K562 (cell line): ENCODE data around the gene KLHL22. TPM values are rescaled to one million over a fixed set of nuclear protein-coding genes. Genes with fewer than 3 reads are reported as not detected.

Experiments
- HNRNPLL ChIP-seq: fragments of 200-400 bp; formaldehyde crosslinking; IDR thresholded peaks from 2 replicates; pipeline ENCODE4 v1.6.1; 2017; ENCODE audit warnings: low read length, low read depth, mild to moderate bottlenecking; ENCODE audit not compliant: poor library complexity, severe bottlenecking
- KAT2B ChIP-seq: IDR thresholded peaks from one replicate; pipeline ENCODE4 v1.6.1; 2012; ENCODE audit warnings: low read depth, mild to moderate bottlenecking, control low read depth, inconsistent platforms, low read length, moderate library complexity
- ZNF12 ChIP-seq: sonication (generic); formaldehyde crosslinking; IDR thresholded peaks from 2 replicates; pipeline ENCODE4 v1.4.0; 2020; ENCODE audit warnings: mild to moderate bottlenecking, missing genetic modification reagents
- polyA plus RNA-seq, 8 experiments: library from polyadenylated mRNA; depleted of rRNA in 4 of 8; stranded (reverse) in 5 of 8; unstranded in 3 of 8; fragments of >200 nt; fragmentation: Nextera tagmentation in 2 of 8; fragmentation: Illumina TruSeq in 1 of 8; extraction: Ambion mirVana in 2 of 8; extraction: Trizol in 1 of 8; gene quantifications; 2 replicates each; pipeline versions ENCODE4 v1.2.1 to v1.2.3, GENCODE V29; 2011 to 2014; ENCODE audit warnings: inconsistent platforms in 1 of 8, missing spikeins in 1 of 8
- total RNA-seq, 7 experiments: library from RNA; depleted of rRNA in 6 of 7; stranded (reverse); fragments of >200 nt in 6 of 7; fragmentation: Illumina TruSeq in 2 of 7; extraction: Trizol in 2 of 7; gene quantifications; 2 replicates each; pipeline versions ENCODE4 v1.2.1 to v1.2.3, GENCODE V29; 2011 to 2021; ENCODE audit warnings: low replicate concordance in 1 of 7
- TF ChIP-seq, protein P1 (sequence below): fragments of 250-450 bp; sonication (Bioruptor Pico); IDR thresholded peaks from 2 replicates; pipeline ENCODE4 v1.4.0; 2020; ENCODE audit warnings: borderline replicate concordance
- TF ChIP-seq, protein P2 (sequence below): fragments of 450-650 bp; IDR thresholded peaks from 2 replicates; pipeline ENCODE4 v1.6.1; 2016; ENCODE audit warnings: mild to moderate bottlenecking, moderate library complexity
- TF ChIP-seq, protein P3 (sequence below), 2 experiments: IDR thresholded peaks; 2 replicates each; pipeline ENCODE4 v1.6.1; 2012; ENCODE audit warnings: improper control_type of control experiment in 2 of 2, low read depth in 2 of 2, low read length in 2 of 2, borderline replicate concordance in 1 of 2
- TF ChIP-seq, protein P4 (sequence below): fragments of 250-450 bp; sonication (Bioruptor Pico); IDR thresholded peaks from 2 replicates; pipeline ENCODE4 v1.5.0; 2021; ENCODE audit warnings: mild to moderate bottlenecking, borderline replicate concordance

The KLHL22 gene
- total and polyA plus RNA-seq, 9 of the 15 experiments (the other 6 are each of a cell fraction or from before 2014, with no cell fraction given): 1.3 to 25.6 (median 15.2) TPM

DNA sequence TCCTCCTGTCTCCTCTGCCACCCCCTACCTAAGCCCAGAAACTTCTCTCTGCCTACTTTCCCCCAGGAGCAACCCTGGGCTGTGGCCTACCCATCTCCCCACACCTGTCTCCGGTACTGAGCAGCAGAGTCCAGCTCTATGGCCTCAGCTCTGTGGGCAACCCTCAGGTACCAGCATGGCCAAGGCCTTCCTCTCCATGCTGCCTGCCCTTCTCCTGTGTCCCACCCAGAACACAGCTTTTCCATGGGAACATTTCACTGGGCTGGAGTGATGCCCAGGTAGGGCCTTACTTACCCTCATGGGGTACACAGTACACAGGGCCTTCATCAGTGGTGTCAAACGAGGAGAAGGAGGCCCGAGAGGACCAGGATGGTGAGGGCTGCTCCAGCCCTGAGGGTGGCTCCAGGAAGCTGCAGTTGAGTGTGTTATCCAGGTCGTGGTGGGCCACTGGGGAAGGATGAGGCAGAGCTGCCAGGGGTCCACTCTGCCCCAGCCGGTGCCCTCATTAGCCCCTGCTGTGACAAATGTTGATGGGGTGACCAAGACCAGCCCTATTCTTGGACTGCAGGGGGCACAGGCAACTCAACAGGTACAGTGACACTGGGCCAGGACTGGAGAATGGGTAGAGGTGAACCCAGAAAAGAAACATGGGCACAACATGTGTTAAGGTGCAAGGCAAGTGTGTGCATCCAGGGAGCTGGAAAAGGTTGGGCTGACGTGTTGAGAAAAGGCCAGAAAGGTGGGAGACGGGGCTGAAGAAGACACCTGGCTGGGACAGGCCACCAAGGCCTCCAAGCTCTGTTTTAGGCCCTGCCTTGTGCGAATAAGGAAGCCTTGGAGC is 68.3 kb downstream of the KLHL22 start (continued):
- TF ChIP-seq, protein P1, sequence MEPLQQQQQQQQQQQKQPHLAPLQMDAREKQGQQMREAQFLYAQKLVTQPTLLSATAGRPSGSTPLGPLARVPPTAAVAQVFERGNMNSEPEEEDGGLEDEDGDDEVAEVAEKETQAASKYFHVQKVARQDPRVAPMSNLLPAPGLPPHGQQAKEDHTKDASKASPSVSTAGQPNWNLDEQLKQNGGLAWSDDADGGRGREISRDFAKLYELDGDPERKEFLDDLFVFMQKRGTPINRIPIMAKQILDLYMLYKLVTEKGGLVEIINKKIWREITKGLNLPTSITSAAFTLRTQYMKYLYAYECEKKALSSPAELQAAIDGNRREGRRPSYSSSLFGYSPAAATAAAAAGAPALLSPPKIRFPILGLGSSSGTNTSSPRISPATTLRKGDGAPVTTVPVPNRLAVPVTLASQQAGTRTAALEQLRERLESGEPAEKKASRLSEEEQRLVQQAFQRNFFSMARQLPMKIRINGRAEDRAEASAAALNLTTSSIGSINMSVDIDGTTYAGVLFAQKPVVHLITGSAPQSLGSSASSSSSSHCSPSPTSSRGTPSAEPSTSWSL (CRISPR knock-in tag): peak; percentile 59; the same call in 1 of the 2 replicates
- TF ChIP-seq, protein P2, sequence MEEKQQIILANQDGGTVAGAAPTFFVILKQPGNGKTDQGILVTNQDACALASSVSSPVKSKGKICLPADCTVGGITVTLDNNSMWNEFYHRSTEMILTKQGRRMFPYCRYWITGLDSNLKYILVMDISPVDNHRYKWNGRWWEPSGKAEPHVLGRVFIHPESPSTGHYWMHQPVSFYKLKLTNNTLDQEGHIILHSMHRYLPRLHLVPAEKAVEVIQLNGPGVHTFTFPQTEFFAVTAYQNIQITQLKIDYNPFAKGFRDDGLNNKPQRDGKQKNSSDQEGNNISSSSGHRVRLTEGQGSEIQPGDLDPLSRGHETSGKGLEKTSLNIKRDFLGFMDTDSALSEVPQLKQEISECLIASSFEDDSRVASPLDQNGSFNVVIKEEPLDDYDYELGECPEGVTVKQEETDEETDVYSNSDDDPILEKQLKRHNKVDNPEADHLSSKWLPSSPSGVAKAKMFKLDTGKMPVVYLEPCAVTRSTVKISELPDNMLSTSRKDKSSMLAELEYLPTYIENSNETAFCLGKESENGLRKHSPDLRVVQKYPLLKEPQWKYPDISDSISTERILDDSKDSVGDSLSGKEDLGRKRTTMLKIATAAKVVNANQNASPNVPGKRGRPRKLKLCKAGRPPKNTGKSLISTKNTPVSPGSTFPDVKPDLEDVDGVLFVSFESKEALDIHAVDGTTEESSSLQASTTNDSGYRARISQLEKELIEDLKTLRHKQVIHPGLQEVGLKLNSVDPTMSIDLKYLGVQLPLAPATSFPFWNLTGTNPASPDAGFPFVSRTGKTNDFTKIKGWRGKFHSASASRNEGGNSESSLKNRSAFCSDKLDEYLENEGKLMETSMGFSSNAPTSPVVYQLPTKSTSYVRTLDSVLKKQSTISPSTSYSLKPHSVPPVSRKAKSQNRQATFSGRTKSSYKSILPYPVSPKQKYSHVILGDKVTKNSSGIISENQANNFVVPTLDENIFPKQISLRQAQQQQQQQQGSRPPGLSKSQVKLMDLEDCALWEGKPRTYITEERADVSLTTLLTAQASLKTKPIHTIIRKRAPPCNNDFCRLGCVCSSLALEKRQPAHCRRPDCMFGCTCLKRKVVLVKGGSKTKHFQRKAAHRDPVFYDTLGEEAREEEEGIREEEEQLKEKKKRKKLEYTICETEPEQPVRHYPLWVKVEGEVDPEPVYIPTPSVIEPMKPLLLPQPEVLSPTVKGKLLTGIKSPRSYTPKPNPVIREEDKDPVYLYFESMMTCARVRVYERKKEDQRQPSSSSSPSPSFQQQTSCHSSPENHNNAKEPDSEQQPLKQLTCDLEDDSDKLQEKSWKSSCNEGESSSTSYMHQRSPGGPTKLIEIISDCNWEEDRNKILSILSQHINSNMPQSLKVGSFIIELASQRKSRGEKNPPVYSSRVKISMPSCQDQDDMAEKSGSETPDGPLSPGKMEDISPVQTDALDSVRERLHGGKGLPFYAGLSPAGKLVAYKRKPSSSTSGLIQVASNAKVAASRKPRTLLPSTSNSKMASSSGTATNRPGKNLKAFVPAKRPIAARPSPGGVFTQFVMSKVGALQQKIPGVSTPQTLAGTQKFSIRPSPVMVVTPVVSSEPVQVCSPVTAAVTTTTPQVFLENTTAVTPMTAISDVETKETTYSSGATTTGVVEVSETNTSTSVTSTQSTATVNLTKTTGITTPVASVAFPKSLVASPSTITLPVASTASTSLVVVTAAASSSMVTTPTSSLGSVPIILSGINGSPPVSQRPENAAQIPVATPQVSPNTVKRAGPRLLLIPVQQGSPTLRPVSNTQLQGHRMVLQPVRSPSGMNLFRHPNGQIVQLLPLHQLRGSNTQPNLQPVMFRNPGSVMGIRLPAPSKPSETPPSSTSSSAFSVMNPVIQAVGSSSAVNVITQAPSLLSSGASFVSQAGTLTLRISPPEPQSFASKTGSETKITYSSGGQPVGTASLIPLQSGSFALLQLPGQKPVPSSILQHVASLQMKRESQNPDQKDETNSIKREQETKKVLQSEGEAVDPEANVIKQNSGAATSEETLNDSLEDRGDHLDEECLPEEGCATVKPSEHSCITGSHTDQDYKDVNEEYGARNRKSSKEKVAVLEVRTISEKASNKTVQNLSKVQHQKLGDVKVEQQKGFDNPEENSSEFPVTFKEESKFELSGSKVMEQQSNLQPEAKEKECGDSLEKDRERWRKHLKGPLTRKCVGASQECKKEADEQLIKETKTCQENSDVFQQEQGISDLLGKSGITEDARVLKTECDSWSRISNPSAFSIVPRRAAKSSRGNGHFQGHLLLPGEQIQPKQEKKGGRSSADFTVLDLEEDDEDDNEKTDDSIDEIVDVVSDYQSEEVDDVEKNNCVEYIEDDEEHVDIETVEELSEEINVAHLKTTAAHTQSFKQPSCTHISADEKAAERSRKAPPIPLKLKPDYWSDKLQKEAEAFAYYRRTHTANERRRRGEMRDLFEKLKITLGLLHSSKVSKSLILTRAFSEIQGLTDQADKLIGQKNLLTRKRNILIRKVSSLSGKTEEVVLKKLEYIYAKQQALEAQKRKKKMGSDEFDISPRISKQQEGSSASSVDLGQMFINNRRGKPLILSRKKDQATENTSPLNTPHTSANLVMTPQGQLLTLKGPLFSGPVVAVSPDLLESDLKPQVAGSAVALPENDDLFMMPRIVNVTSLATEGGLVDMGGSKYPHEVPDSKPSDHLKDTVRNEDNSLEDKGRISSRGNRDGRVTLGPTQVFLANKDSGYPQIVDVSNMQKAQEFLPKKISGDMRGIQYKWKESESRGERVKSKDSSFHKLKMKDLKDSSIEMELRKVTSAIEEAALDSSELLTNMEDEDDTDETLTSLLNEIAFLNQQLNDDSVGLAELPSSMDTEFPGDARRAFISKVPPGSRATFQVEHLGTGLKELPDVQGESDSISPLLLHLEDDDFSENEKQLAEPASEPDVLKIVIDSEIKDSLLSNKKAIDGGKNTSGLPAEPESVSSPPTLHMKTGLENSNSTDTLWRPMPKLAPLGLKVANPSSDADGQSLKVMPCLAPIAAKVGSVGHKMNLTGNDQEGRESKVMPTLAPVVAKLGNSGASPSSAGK: no peak
- TF ChIP-seq, protein P3, sequence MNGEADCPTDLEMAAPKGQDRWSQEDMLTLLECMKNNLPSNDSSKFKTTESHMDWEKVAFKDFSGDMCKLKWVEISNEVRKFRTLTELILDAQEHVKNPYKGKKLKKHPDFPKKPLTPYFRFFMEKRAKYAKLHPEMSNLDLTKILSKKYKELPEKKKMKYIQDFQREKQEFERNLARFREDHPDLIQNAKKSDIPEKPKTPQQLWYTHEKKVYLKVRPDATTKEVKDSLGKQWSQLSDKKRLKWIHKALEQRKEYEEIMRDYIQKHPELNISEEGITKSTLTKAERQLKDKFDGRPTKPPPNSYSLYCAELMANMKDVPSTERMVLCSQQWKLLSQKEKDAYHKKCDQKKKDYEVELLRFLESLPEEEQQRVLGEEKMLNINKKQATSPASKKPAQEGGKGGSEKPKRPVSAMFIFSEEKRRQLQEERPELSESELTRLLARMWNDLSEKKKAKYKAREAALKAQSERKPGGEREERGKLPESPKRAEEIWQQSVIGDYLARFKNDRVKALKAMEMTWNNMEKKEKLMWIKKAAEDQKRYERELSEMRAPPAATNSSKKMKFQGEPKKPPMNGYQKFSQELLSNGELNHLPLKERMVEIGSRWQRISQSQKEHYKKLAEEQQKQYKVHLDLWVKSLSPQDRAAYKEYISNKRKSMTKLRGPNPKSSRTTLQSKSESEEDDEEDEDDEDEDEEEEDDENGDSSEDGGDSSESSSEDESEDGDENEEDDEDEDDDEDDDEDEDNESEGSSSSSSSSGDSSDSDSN (IDR thresholded peaks at IDR 0.05; ENCODE audit: borderline replicate concordance in 1 of 2, low read depth in 2 of 2, low read length in 2 of 2): no peak
- peak; percentile 23; the same call in 1 of the 2 replicates for TF ChIP-seq ZNF12 (CRISPR knock-in tag)
- TF ChIP-seq, protein P4, sequence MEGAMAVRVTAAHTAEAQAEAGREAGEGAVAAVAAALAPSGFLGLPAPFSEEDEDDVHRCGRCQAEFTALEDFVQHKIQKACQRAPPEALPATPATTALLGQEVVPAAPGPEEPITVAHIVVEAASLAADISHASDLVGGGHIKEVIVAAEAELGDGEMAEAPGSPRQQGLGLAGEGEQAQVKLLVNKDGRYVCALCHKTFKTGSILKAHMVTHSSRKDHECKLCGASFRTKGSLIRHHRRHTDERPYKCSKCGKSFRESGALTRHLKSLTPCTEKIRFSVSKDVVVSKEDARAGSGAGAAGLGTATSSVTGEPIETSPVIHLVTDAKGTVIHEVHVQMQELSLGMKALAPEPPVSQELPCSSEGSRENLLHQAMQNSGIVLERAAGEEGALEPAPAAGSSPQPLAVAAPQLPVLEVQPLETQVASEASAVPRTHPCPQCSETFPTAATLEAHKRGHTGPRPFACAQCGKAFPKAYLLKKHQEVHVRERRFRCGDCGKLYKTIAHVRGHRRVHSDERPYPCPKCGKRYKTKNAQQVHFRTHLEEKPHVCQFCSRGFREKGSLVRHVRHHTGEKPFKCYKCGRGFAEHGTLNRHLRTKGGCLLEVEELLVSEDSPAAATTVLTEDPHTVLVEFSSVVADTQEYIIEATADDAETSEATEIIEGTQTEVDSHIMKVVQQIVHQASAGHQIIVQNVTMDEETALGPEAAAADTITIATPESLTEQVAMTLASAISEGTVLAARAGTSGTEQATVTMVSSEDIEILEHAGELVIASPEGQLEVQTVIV (CRISPR knock-in tag): no peak
- TF ChIP-seq KAT2B: no peak
- no peak for TF ChIP-seq HNRNPLL
